Sigmoid colon (tissue), 7 donors: Measurements from ENCODE around the gene PARD3. TPM values are rescaled to one million over a fixed set of nuclear protein-coding genes. Genes with fewer than 3 reads are reported as not detected.

Experiments
- DNase-seq: peaks from one replicate; pipeline ENCODE4 v3.0.0-alpha.2; 2019
- H3K27ac ChIP-seq, 4 donors: fragments of 200-600 bp; sonication (generic); one replicate each; pipeline ENCODE4 v1.5.1; 2016 to 2019; ENCODE audit warnings: mild to moderate bottlenecking in 1 of 4
- H3K27me3 ChIP-seq, 3 donors: fragments of 200-600 bp; sonication (generic); one replicate each; pipeline ENCODE4 v1.5.1; 2019; ENCODE audit warnings: mild to moderate bottlenecking in 1 of 3
- H3K36me3 ChIP-seq, 4 donors: fragments of 200-600 bp; sonication (generic); one replicate each; pipeline ENCODE4 v1.5.1; 2016 to 2019
- H3K4me1 ChIP-seq, 4 donors: fragments of 200-600 bp; sonication (generic); one replicate each; pipeline ENCODE4 v1.5.1; 2017 to 2019
- H3K4me3 ChIP-seq, 4 donors: fragments of 200-600 bp; sonication (generic); one replicate each; pipeline ENCODE4 v1.5.1; 2017 to 2019; ENCODE audit warnings: mild to moderate bottlenecking in 2 of 4, moderate library complexity in 1 of 4
- H3K9me3 ChIP-seq, 4 donors: fragments of 200-600 bp in 3 of 4; sonication (generic) in 3 of 4; one replicate each; pipeline versions ENCODE4 v1.5.1 to v1.6.1; 2013 to 2019
- EP300 ChIP-seq, 4 donors: sonication (generic); formaldehyde crosslinking; IDR thresholded peaks; one replicate each; pipeline ENCODE4 v1.6.1; 2017; ENCODE audit warnings: antibody characterized with exemption in 4 of 4
- POLR2A ChIP-seq, 2 donors: fragments of 450-650 bp; IDR thresholded peaks; one replicate each; pipeline ENCODE4 v1.6.1; 2016; ENCODE audit warnings: antibody characterized with exemption in 2 of 2, mild to moderate bottlenecking in 2 of 2, moderate library complexity in 2 of 2
- POLR2AphosphoS5 ChIP-seq, 4 donors: sonication (generic); formaldehyde crosslinking; IDR thresholded peaks; one replicate each; pipeline ENCODE4 v1.6.1; 2017; ENCODE audit warnings: antibody characterized with exemption in 4 of 4
- WGBS, 2 donors: extraction: QIAGEN DNeasy Blood & Tissue Kit; methylation state at CpG; one replicate each; pipeline ENCODE4 v1.1.7; 2013; 5-methylcytosine and 5-hydroxymethylcytosine counted together
- intact Hi-C: fragments of 100-400 bp; cut with DNase I; formaldehyde crosslinking; loops from one replicate; pipeline ENCODE4 v1.15.1; 2023
- polyA plus RNA-seq, 3 donors: library from polyadenylated mRNA; stranded (reverse); fragments of 200-250 nt; gene quantifications; one replicate each; pipeline ENCODE4 v1.2.3, GENCODE V29; 2013
- total RNA-seq, 4 donors: library from RNA; depleted of rRNA; stranded (reverse); fragments of >200 nt; gene quantifications; one replicate each; pipeline ENCODE4 v1.1.0, GENCODE V29; 2016
- TF ChIP-seq, protein P1 (sequence below), 4 experiments: fragments of 450-650 bp in 3 of 4; fragments of 200-600 bp in 1 of 4; IDR thresholded peaks; one replicate each; pipeline ENCODE4 v1.5.1; 2016 to 2019; ENCODE audit warnings: antibody characterized with exemption in 4 of 4, mild to moderate bottlenecking in 3 of 4, moderate library complexity in 2 of 4
- donor health status: healthy with polysubstance abuse.
- donor health status: Bipolar disorder and iron deficiency.
- donor health status: healthy.

PARD3 gene
- total and polyA plus RNA-seq, 7 donors = 17.5 to 96.4 (median 75.9) TPM

DNA sequence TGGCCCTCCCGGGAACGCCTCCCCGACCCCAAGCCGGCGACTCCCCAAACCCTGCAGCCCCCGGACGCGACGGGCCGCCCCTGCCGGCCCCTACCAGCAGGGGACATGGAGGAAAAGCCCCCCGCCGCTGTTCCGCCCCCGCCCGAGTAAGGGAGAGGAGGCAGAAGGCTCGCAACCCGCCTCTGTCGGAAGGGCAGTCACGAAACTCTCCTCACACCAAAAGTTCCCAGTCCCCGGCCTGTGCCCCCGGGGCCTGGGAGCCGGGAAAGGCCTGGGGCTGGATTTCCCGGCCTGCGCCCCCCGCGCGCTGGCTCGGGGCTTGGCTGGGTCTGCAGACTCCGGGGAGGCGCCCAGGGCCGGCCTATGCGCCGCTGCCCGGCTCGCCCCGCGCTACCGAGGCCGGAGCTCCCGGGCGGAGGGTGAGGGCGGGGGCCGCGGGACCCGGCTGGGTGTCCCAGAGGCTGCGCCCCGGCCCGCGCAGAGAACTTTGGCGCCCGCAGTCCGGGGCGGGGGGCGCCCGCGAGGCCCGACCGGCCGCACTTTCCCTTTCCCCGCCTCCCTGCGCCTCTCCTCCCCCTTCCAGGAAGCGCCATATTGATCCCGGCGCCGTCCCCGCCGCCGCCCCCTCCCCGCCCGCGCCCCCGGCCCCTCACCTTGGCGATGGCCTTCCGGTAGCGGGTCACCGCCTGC is 728 bp downstream of the PARD3 start:
- DNase-seq = peak; percentile 77
- no peaks in the 10 kb centered on the region for H3K27me3 ChIP-seq
- no peak for TF ChIP-seq POLR2AphosphoS5 (IDR thresholded peaks at IDR 0.05)
- no peak for TF ChIP-seq POLR2A (IDR thresholded peaks at IDR 0.05)
- TF ChIP-seq EP300 (IDR thresholded peaks at IDR 0.05) = no peak
- TF ChIP-seq, protein P1, sequence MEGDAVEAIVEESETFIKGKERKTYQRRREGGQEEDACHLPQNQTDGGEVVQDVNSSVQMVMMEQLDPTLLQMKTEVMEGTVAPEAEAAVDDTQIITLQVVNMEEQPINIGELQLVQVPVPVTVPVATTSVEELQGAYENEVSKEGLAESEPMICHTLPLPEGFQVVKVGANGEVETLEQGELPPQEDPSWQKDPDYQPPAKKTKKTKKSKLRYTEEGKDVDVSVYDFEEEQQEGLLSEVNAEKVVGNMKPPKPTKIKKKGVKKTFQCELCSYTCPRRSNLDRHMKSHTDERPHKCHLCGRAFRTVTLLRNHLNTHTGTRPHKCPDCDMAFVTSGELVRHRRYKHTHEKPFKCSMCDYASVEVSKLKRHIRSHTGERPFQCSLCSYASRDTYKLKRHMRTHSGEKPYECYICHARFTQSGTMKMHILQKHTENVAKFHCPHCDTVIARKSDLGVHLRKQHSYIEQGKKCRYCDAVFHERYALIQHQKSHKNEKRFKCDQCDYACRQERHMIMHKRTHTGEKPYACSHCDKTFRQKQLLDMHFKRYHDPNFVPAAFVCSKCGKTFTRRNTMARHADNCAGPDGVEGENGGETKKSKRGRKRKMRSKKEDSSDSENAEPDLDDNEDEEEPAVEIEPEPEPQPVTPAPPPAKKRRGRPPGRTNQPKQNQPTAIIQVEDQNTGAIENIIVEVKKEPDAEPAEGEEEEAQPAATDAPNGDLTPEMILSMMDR (IDR thresholded peaks at IDR 0.05) = no peak
- peaks cover 0 to 53% (median 40%) of the 10 kb centered on the region in 4 donors for H3K4me1 ChIP-seq
- no peaks in the 10 kb centered on the region for H3K9me3 ChIP-seq
- intact Hi-C loops = loop anchor here (5.0 kb wide), 2 partner anchors 72 to 87 kb away; no protein-coding TSS in a partner anchor
- WGBS, 2 donors = 1% methylated on average over 77 of the region's 77 CpGs
- H3K4me3 ChIP-seq = peak overlapping the region; percentile 65 to 91 (median 88)
- peak overlapping the region; percentile 85 to 95 (median 92) for H3K27ac ChIP-seq
- H3K36me3 ChIP-seq = no peaks in the 10 kb centered on the region

DNA sequence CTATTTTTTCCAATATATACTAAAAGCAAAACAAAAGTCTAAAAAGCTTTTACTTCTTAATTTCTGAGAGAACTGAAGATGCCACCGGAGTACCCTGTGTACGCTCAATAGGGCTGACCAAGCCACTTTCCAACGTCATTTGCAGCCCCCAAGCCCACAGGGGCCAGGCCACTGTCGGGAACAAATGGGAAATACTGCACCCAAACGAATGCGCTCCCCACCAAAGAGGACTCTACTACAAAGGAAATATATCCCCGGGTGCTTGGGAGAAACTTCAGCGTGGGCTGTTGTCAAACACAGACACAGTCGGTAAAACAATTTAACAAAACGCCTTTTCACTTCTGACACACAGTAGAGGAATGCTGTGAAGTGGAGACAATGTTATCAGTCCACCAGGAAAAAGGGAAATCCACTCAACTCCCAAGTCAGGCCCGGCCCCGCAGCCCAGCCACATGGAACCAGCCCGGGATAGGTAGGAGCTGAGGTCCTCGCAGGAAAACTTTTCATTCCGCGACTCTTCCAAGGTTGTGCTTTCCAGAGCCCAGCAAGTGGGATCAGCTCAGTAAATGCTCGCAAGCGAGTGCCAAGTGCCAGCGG is 1.4 kb downstream of the PARD3 start:
- no peak for TF ChIP-seq POLR2A (IDR thresholded peaks at IDR 0.05)
- peak in 2 of 4 donors; percentile 22 to 25 for TF ChIP-seq POLR2AphosphoS5 (IDR thresholded peaks at IDR 0.05)
- TF ChIP-seq EP300 (IDR thresholded peaks at IDR 0.05) = no peak
- TF ChIP-seq, protein P1 (IDR thresholded peaks at IDR 0.05) = no peak
- Histone ChIP-seq H3K27me3 (no peaks in the 10 kb centered on the region), H3K36me3 (no peaks in the 10 kb centered on the region), H3K4me3 (peak overlapping the region; percentile 65 to 91 (median 88)), H3K4me1 (peaks cover 0 to 60% (median 46%) of the 10 kb centered on the region in 4 donors), H3K9me3 (no peaks in the 10 kb centered on the region), H3K27ac (peak overlapping the region; percentile 85 to 95 (median 92))
- WGBS, 2 donors = 5 to 17% methylated on average over 19 of the region's 19 CpGs
- DNase-seq = no peak
- intact Hi-C loops = loop anchor here (5.0 kb wide), 2 partner anchors 71 to 86 kb away; no protein-coding TSS in a partner anchor

DNA sequence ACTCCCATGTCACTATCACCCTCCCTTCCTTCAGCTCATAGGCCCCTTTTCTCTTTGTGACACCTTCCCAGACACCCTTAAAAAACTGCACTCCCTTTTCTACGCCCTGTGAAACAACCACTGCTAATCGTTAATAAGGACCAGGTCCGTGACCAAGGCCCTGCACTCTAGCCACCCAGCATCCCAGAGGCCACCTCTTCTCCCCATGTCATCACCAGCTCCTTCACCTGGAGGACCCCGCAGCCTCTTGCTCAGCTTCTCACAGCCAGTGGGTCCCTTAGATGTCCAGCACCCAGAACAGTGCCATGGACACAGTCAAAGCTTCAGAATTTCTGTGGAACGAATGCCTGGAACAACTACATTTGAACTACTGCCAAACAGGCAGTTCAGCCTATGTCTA is 2.3 kb downstream of the PARD3 start:
- Histone ChIP-seq H3K4me1 (peaks cover 0 to 68% (median 52%) of the 10 kb centered on the region in 4 donors), H3K27ac (peak overlapping the region; percentile 10 to 95 (median 92)), H3K4me3 (peak overlapping the region; percentile 65 to 91 (median 88)), H3K36me3 (no peaks in the 10 kb centered on the region), H3K27me3 (no peaks in the 10 kb centered on the region), H3K9me3 (no peaks in the 10 kb centered on the region)
- intact Hi-C loops = loop anchor here (5.0 kb wide), 2 partner anchors 70 to 85 kb away; no protein-coding TSS in a partner anchor
- TF ChIP-seq POLR2AphosphoS5 (IDR thresholded peaks at IDR 0.05) (no peak), EP300 (IDR thresholded peaks at IDR 0.05) (no peak), POLR2A (IDR thresholded peaks at IDR 0.05) (no peak)
- TF ChIP-seq, protein P1 (IDR thresholded peaks at IDR 0.05) = no peak
- DNase-seq = no peak
- WGBS, 2 donors = 69 to 85% methylated on average over 5 of the region's 5 CpGs

DNA sequence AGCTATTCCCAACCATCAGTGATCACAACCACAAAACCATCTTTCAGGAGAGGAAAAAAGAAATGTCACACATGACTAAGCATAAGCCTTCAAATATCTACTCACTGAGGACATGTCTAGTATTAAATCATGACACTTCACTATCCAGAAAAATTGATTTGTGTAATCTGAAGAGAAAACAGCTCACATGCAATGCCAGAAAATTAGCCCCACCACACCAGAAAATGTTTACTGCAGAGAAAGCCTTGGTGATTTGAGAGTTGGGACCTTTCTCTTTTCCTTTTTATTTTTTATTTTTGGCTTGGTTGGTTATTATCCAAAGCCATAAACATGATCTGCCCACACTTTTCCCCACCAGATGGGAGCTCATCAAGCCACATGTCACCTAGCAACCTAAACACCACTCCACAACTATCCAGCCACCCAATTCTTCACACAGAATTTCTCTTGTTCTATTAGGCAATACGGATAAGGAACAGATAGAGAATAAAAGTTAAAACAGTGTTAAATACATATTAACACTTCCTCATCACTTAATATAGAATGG is 3.1 kb downstream of the PARD3 start:
- intact Hi-C loops = loop anchor here (5.0 kb wide), 2 partner anchors 70 to 85 kb away; no protein-coding TSS in a partner anchor
- Histone ChIP-seq H3K4me1 (peaks cover 0 to 68% (median 52%) of the 10 kb centered on the region in 4 donors), H3K27ac (peak overlapping the region in 3 of 4 donors; percentile 90 to 95 (median 93)), H3K27me3 (no peaks in the 10 kb centered on the region), H3K36me3 (no peaks in the 10 kb centered on the region), H3K4me3 (no peak overlapping the region), H3K9me3 (no peaks in the 10 kb centered on the region)
- TF ChIP-seq EP300 (IDR thresholded peaks at IDR 0.05) = no peak
- TF ChIP-seq, protein P1 (IDR thresholded peaks at IDR 0.05) = no peak
- TF ChIP-seq POLR2AphosphoS5 (IDR thresholded peaks at IDR 0.05) = no peak
- no peak for TF ChIP-seq POLR2A (IDR thresholded peaks at IDR 0.05)
- 65 to 76% methylated on average over 1 of the region's 1 CpG for WGBS, 2 donors
- DNase-seq = no peak
